ENCODE results near the gene WWC1.

WWC1 gene

GRCh38 chr5:168295574-168296201 lies 4.2 kb downstream of the WWC1 start:
- TF ChIP-seq GATA3 (IDR thresholded peaks at IDR 0.05; ENCODE audit: low read depth, low read length), result no peak
- no peak for TF ChIP-seq GATA2 (IDR thresholded peaks at IDR 0.05; ENCODE audit: low read depth, low read length)

DNA sequence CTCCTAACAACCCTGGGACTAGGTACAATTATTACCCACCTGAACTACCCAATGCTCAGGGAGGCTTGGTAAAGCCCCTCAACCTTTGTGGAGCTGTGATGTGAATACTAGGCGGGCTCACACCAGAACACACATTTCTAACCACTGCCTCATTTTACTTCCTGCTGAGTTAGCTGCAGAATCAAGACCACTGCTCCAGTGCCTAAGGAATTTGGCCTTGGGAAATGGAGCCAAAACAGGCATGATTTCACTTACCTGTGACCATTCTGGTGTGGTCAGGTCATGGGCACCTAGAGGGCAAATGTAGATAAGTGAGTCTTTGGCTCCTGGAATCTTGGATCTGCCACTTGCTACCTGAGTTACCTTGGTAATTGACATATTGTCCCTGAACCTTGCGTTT lies 5.2 kb downstream of the WWC1 start:
- TF ChIP-seq GATA2 (IDR thresholded peaks at IDR 0.05; ENCODE audit: low read depth, low read length), result no peak
- TF ChIP-seq GATA3 (IDR thresholded peaks at IDR 0.05; ENCODE audit: low read depth, low read length), result no peak

DNA sequence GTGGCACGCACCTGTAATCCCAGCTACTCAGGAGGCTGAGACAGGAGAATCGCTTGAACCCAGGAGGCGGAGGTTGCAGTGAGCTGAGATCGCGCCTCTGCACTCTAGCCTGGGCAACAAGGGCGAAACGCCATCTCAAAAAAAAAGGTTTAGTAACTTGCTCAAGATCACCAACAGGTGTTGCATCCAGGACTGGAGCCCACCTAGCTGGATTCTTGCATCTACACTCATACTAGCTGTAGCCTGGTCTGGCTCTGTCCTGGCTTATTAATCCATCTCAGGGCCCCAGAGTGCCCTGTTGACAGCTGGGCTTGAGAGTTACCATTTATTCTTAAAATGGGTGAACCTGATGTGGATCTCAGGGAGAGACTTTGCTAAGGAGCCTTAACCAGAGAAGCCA lies 7.5 kb downstream of the WWC1 start:
- TF ChIP-seq GATA3 (IDR thresholded peaks at IDR 0.05; ENCODE audit: low read depth, low read length) (no peak), GATA2 (IDR thresholded peaks at IDR 0.05; ENCODE audit: low read depth, low read length) (no peak)

DNA sequence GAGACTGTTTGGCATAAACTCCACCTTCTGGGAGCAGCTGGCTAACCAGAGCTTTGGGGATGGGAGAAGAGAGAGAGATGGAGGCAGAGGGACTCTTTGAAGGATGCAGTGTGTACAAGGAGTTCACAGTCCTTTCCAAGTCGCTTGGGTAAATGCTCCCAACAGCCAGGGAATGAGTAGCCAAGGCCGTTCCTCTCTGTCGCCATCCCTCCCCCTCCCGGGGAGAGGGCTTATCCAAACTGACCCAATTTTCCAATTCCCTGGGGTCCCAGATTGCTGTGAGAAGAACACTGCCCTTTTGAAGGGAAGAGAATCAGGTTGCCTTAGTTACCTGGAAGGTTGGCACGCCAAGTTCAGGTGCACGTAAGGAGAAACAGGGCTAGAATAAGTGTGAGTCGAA lies 7.9 kb downstream of the WWC1 start:
- TF ChIP-seq GATA3 (IDR thresholded peaks at IDR 0.05; ENCODE audit: low read depth, low read length) (no peak), GATA2 (IDR thresholded peaks at IDR 0.05; ENCODE audit: low read depth, low read length) (no peak)

DNA sequence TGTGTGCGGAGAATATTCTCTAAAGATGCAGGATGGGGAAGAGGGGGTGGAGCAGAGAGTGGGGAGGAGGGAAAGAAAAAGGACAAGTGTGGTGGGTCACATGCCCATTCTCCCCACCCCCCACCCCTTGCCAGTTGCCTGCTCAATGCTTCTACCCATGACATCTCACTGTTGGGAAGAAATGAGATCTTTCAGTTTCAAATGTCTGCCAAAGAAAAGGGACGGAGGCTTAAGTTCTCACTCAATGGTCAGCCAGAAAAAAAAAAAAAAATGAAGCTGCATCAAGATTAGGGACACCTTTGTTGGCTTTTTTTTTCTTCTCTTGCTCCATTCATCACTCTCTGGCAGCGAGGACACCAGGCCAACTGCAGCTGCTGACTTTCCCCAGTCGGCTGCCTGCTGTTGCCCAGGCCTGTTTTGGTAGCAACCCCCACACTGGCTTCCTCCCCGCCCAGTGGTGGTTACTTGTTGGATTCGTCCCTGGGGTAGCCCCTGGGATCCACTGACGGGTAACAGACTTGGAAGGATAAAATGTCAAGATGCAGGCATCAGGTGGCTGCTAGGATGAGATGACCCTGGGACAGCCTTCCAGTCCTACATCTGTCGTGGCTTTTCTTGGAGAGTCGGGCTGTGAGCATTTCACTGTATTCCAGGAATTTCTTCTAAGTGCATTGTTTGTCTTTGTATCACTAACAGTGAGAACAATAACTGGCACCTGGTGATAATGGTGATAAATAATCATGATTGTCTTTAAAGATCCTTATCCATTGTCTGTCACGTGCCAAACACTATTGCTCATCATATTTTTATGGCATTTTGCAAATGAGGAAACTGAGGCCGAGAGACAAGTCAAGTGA lies 9.1 kb downstream of the WWC1 start:
- TF ChIP-seq GATA2 (IDR thresholded peaks at IDR 0.05; ENCODE audit: low read depth, low read length) (no peak), GATA3 (IDR thresholded peaks at IDR 0.05; ENCODE audit: low read depth, low read length) (no peak)

- TF ChIP-seq GATA2 (IDR thresholded peaks at IDR 0.05; ENCODE audit: low read depth, low read length), result no peak
- TF ChIP-seq GATA3 (IDR thresholded peaks at IDR 0.05; ENCODE audit: low read depth, low read length), result no peak
These were observed 10.3 kb downstream of the WWC1 start for GRCh38 chr5:168301593-168302390.

- TF ChIP-seq GATA3 (IDR thresholded peaks at IDR 0.05; ENCODE audit: low read depth, low read length), result no peak
- TF ChIP-seq GATA2 (IDR thresholded peaks at IDR 0.05; ENCODE audit: low read depth, low read length), result no peak
These were observed 11.3 kb downstream of the WWC1 start for GRCh38 chr5:168302785-168303184.

GRCh38 chr5:168303393-168304025 lies 12.1 kb downstream of the WWC1 start:
- TF ChIP-seq GATA2 (IDR thresholded peaks at IDR 0.05; ENCODE audit: low read depth, low read length), result no peak

DNA sequence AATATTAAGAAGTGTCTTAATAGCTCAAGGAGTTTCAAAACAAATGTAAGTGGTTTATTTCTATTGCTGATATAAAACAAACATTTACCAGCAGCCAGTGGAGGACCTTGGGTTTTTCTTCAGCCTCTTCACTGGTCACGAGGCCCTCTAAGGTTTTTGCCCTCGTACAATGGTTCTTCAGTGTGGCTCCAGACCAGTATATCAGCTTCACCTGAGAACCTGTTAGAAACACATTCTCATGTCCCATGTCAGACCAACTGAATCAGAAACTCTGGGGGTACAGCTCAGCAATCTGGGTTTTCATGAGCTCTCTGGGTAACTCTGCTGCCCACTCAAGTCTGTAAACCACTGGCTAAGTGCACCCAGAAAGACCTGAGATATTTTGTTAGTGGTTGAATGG lies 12.9 kb downstream of the WWC1 start:
- TF ChIP-seq GATA2 (IDR thresholded peaks at IDR 0.05; ENCODE audit: low read depth, low read length) (no peak), GATA3 (IDR thresholded peaks at IDR 0.05; ENCODE audit: low read depth, low read length) (no peak)

DNA sequence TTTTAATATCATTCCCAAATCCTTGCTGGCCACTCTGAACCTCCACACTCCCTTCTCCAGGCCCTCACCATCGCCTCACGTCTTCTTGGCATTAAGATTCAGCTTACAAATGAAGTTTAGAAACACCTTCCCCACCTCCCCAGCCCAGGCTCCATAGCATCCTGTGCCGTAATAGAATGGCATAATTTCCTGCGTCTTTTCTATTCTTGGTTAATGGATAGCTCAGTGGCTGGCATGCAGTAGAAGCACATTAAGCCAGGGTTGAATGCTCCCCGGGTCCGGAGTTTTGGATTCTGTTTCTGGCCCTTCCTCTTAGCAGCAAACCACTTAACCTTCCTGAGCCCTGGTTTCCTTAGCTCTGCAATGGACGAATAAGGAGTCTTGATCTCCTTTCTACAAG lies 13.8 kb downstream of the WWC1 start:
- no peak for TF ChIP-seq GATA2 (IDR thresholded peaks at IDR 0.05; ENCODE audit: low read depth, low read length)
- no peak for TF ChIP-seq GATA3 (IDR thresholded peaks at IDR 0.05; ENCODE audit: low read depth, low read length)

- TF ChIP-seq GATA2 (IDR thresholded peaks at IDR 0.05; ENCODE audit: low read depth, low read length), result no peak
- no peak for TF ChIP-seq GATA3 (IDR thresholded peaks at IDR 0.05; ENCODE audit: low read depth, low read length)
These were observed 15.6 kb downstream of the WWC1 start for GRCh38 chr5:168307022-168307421.

DNA sequence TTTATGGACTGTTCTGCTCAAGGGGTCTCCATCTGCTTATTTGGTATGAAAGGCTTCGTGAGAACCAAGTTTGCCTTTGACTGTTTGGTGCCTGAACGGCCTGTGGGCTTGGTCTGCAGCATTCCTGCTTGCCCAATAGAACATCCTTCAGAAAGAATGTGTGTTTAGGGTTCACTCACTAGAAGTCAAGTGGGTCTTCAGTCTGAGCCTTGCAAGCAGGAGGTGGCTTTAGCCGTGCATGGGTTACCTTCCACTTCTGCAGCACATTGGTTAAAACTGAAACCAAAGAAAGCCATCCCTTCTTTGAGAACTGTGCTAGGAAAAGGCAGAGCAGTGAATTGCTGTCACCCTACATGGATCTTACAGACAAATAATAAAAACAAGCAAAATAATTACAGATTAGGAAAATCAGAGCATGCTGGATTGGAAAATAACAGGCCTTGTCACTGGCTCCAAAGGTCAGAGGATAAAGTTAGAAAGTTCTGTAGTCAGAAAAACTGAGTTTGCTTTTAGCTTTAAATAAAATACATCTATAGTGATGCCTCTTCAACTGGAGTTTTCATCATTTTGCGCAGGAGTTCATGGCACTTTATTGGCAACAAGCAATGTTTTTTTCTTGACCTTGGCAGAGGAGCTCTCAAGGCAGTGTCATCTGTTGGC lies 16.6 kb downstream of the WWC1 start:
- TF ChIP-seq GATA2 (IDR thresholded peaks at IDR 0.05; ENCODE audit: low read depth, low read length), result no peak
- TF ChIP-seq GATA3 (IDR thresholded peaks at IDR 0.05; ENCODE audit: low read depth, low read length), result no peak

- no peak for TF ChIP-seq GATA2 (IDR thresholded peaks at IDR 0.05; ENCODE audit: low read depth, low read length)
- TF ChIP-seq GATA3 (IDR thresholded peaks at IDR 0.05; ENCODE audit: low read depth, low read length), result no peak
These were observed 17.6 kb downstream of the WWC1 start for GRCh38 chr5:168308976-168309598.

Measured in SH-SY5Y (cell line).